GM23248 (cell line): ENCODE measurements around the gene DPP6. TPM values are rescaled to one million over a fixed set of nuclear protein-coding genes. Genes with fewer than 3 reads are reported as not detected.

Experiments
- DNase-seq: peaks from one replicate; pipeline ENCODE4 v3.0.0-alpha.2; 2015
- H2AFZ ChIP-seq: fragments of 200-600 bp; sonication (generic); 2 replicates; pipeline ENCODE4 v1.6.1; 2016; ENCODE audit warnings: antibody characterized with exemption
- H3F3A ChIP-seq: fragments of 200-600 bp; sonication (generic); 2 replicates; pipeline ENCODE4 v1.6.1; 2016; ENCODE audit warnings: mild to moderate bottlenecking, antibody characterized with exemption, mixed run types; ENCODE audit not compliant: insufficient read depth
- H3K27ac ChIP-seq: fragments of 200-600 bp; sonication (generic); 2 replicates; pipeline ENCODE4 v1.5.1; 2016; ENCODE audit warnings: mild to moderate bottlenecking
- H3K27me3 ChIP-seq: fragments of 200-600 bp; sonication (generic); replicated peaks from 2 replicates; pipeline ENCODE4 v1.6.1; 2016; ENCODE audit warnings: mild to moderate bottlenecking; ENCODE audit not compliant: insufficient read depth
- H3K36me3 ChIP-seq: fragments of 200-600 bp; sonication (generic); 2 replicates; pipeline ENCODE4 v1.6.1; 2016; ENCODE audit warnings: low read depth, mild to moderate bottlenecking
- H3K4me1 ChIP-seq: fragments of 200-600 bp; sonication (generic); 2 replicates; pipeline ENCODE4 v1.6.1; 2016; ENCODE audit warnings: mild to moderate bottlenecking; ENCODE audit not compliant: insufficient read depth
- H3K4me2 ChIP-seq: fragments of 200-600 bp; sonication (generic); one replicate; pipeline ENCODE4 v1.6.1; 2016; ENCODE audit warnings: mild to moderate bottlenecking; ENCODE audit not compliant: unreplicated experiment
- H3K4me3 ChIP-seq: fragments of 200-600 bp; sonication (generic); 2 replicates; pipeline ENCODE4 v1.5.1; 2016; ENCODE audit warnings: mild to moderate bottlenecking
- H3K79me2 ChIP-seq: fragments of 200-600 bp; sonication (generic); 2 replicates; pipeline ENCODE4 v1.6.1; 2016; ENCODE audit warnings: mild to moderate bottlenecking; ENCODE audit not compliant: insufficient read depth
- H3K9ac ChIP-seq: fragments of 200-600 bp; sonication (generic); 2 replicates; pipeline ENCODE4 v1.6.1; 2016; ENCODE audit warnings: mild to moderate bottlenecking
- H3K9me2 ChIP-seq: fragments of 200-600 bp; sonication (generic); 2 replicates; pipeline ENCODE4 v1.6.1; 2016; ENCODE audit warnings: mixed run types, mild to moderate bottlenecking, moderate library complexity; ENCODE audit not compliant: insufficient read depth
- H3K9me3 ChIP-seq: fragments of 200-600 bp; sonication (generic); one replicate; pipeline ENCODE4 v1.6.1; 2017; ENCODE audit warnings: low read depth
- H4K20me1 ChIP-seq: fragments of 200-600 bp; sonication (generic); 2 replicates; pipeline ENCODE4 v1.6.0; 2016; ENCODE audit not compliant: insufficient read depth
- EZH2 ChIP-seq: fragments of 200-600 bp; sonication (generic); IDR thresholded peaks from 2 replicates; pipeline ENCODE4 v1.6.1; 2018; ENCODE audit warnings: antibody characterized with exemption, mild to moderate bottlenecking; ENCODE audit not compliant: insufficient read depth, poor library complexity, severe bottlenecking
- EZH2phosphoT487 ChIP-seq: fragments of 200-600 bp; sonication (generic); IDR thresholded peaks from 2 replicates; pipeline ENCODE4 v1.6.1; 2018; ENCODE audit warnings: antibody characterized with exemption, moderate library complexity, mild to moderate bottlenecking, low read depth; ENCODE audit not compliant: insufficient read depth
- WGBS, 2 experiments: methylation state at CpG; one replicate each; pipeline ENCODE4 v1.1.6; 2015 to 2017; ENCODE audit warnings: low lambda C conversion rate in 2 of 2, low coverage in 1 of 2; ENCODE audit errors: missing lambda C conversion rate in 2 of 2; 5-methylcytosine and 5-hydroxymethylcytosine counted together
- in situ Hi-C: fragments of 300-500 bp; cut with MboI; formaldehyde crosslinking; loops from 2 replicates; pipeline ENCODE4 v1.15.0; 2020
- polyA plus RNA-seq: library from polyadenylated mRNA; unstranded; fragments of >200 nt; fragmentation: Nextera tagmentation; extraction: Ambion mirVana; gene quantifications from 2 replicates; pipeline ENCODE4 v1.2.1, GENCODE V29; 2016
- total RNA-seq: library from RNA; depleted of rRNA; stranded (reverse); fragments of >200 nt; shearing (Covaris generic); gene quantifications from 2 replicates; pipeline ENCODE4 v1.2.3, GENCODE V29; 2014

The DPP6 gene
- total and polyA plus RNA-seq, 2 experiments from 2014 or later, result not detected

- H3K4me2 ChIP-seq, result no peak overlapping the region
- no peaks in the 10 kb centered on the region for H3K79me2 ChIP-seq
- no peaks in the 10 kb centered on the region for H3K27me3 ChIP-seq
- no peaks in the 10 kb centered on the region for H3K36me3 ChIP-seq
- no peak overlapping the region for H3K4me3 ChIP-seq
- H3K4me1 ChIP-seq, result no peaks in the 10 kb centered on the region
- no peaks in the 10 kb centered on the region for H3K9me3 ChIP-seq
- no peak for DNase-seq
- WGBS, 2 experiments, result 67 to 78% methylated on average over 2 of the region's 2 CpGs
- no peaks in the 10 kb centered on the region for H3K9me2 ChIP-seq
- in situ Hi-C loops, result no loop called here
- H3K27ac ChIP-seq, result no peak overlapping the region
- no peaks in the 10 kb centered on the region for H4K20me1 ChIP-seq
- H2AFZ ChIP-seq, result no peak overlapping the region
- no peaks in the 10 kb centered on the region for H3F3A ChIP-seq
- H3K9ac ChIP-seq, result no peak overlapping the region
- TF ChIP-seq EZH2phosphoT487 (no peak), EZH2 (no peak)
Observed at GRCh38 chr7:154574235-154574634, 522.0 kb downstream of the DPP6 start.

GRCh38 chr7:154575497-154575896 lies 523.3 kb downstream of the DPP6 start:
- no peak for DNase-seq
- TF ChIP-seq EZH2, result no peak
- TF ChIP-seq EZH2phosphoT487, result no peak
- Histone ChIP-seq H4K20me1 (no peaks in the 10 kb centered on the region), H3K9me3 (no peaks in the 10 kb centered on the region), H3K27ac (no peak overlapping the region), H3K9me2 (no peaks in the 10 kb centered on the region), H3K4me2 (no peak overlapping the region), H3K4me3 (no peak overlapping the region), H3F3A (no peaks in the 10 kb centered on the region), H3K4me1 (no peaks in the 10 kb centered on the region), H2AFZ (no peak overlapping the region), H3K79me2 (no peaks in the 10 kb centered on the region), H3K9ac (no peak overlapping the region), H3K27me3 (no peaks in the 10 kb centered on the region), H3K36me3 (no peaks in the 10 kb centered on the region)
- 95 to 100% methylated on average over 1 to 3 of the region's 3 CpGs for WGBS, 2 experiments
- in situ Hi-C loops, result no loop called here

GRCh38 chr7:154576604-154577003 lies 524.4 kb downstream of the DPP6 start:
- H3K36me3 ChIP-seq, result no peaks in the 10 kb centered on the region
- 55 to 58% methylated on average over 7 of the region's 7 CpGs for WGBS, 2 experiments
- H3K79me2 ChIP-seq, result no peaks in the 10 kb centered on the region
- in situ Hi-C loops, result no loop called here
- no peaks in the 10 kb centered on the region for H3K9me2 ChIP-seq
- no peak overlapping the region for H3K4me3 ChIP-seq
- H3K27me3 ChIP-seq, result no peaks in the 10 kb centered on the region
- H3K4me2 ChIP-seq, result no peak overlapping the region
- no peak overlapping the region for H3K27ac ChIP-seq
- no peaks in the 10 kb centered on the region for H4K20me1 ChIP-seq
- DNase-seq, result no peak
- H3K9ac ChIP-seq, result no peak overlapping the region
- no peaks in the 10 kb centered on the region for H3K4me1 ChIP-seq
- no peak overlapping the region for H2AFZ ChIP-seq
- no peaks in the 10 kb centered on the region for H3K9me3 ChIP-seq
- TF ChIP-seq EZH2phosphoT487 (no peak), EZH2 (no peak)
- H3F3A ChIP-seq, result no peaks in the 10 kb centered on the region

- H3K9me3 ChIP-seq, result no peaks in the 10 kb centered on the region
- H3F3A ChIP-seq, result no peaks in the 10 kb centered on the region
- no peak overlapping the region for H3K4me3 ChIP-seq
- H3K9ac ChIP-seq, result no peak overlapping the region
- H3K27me3 ChIP-seq, result no peaks in the 10 kb centered on the region
- 34 to 41% methylated on average over 10 of the region's 10 CpGs for WGBS, 2 experiments
- no peaks in the 10 kb centered on the region for H3K79me2 ChIP-seq
- no peaks in the 10 kb centered on the region for H3K9me2 ChIP-seq
- no peaks in the 10 kb centered on the region for H3K4me1 ChIP-seq
- no peaks in the 10 kb centered on the region for H4K20me1 ChIP-seq
- in situ Hi-C loops, result no loop called here
- no peak for DNase-seq
- no peak overlapping the region for H3K27ac ChIP-seq
- H2AFZ ChIP-seq, result no peak overlapping the region
- no peak for TF ChIP-seq EZH2
- TF ChIP-seq EZH2phosphoT487, result no peak
- H3K4me2 ChIP-seq, result no peak overlapping the region
- H3K36me3 ChIP-seq, result no peaks in the 10 kb centered on the region
Observed at GRCh38 chr7:154577141-154577873, 525.1 kb downstream of the DPP6 start.

- H3K79me2 ChIP-seq, result no peaks in the 10 kb centered on the region
- no peaks in the 10 kb centered on the region for H3F3A ChIP-seq
- DNase-seq, result no peak
- H3K4me1 ChIP-seq, result no peaks in the 10 kb centered on the region
- no peaks in the 10 kb centered on the region for H3K36me3 ChIP-seq
- H3K27ac ChIP-seq, result no peak overlapping the region
- H3K9ac ChIP-seq, result no peak overlapping the region
- in situ Hi-C loops, result no loop called here
- H4K20me1 ChIP-seq, result no peaks in the 10 kb centered on the region
- 29 to 32% methylated on average over 6 of the region's 6 CpGs for WGBS, 2 experiments
- no peaks in the 10 kb centered on the region for H3K9me2 ChIP-seq
- no peak for TF ChIP-seq EZH2
- no peak for TF ChIP-seq EZH2phosphoT487
- no peak overlapping the region for H3K4me2 ChIP-seq
- no peak overlapping the region for H3K4me3 ChIP-seq
- H3K9me3 ChIP-seq, result no peaks in the 10 kb centered on the region
- H3K27me3 ChIP-seq, result no peaks in the 10 kb centered on the region
- no peak overlapping the region for H2AFZ ChIP-seq
Observed at GRCh38 chr7:154578336-154578735, 526.1 kb downstream of the DPP6 start.
